ENCODE results near the gene ADAMTSL1.

Gene ADAMTSL1

DNA sequence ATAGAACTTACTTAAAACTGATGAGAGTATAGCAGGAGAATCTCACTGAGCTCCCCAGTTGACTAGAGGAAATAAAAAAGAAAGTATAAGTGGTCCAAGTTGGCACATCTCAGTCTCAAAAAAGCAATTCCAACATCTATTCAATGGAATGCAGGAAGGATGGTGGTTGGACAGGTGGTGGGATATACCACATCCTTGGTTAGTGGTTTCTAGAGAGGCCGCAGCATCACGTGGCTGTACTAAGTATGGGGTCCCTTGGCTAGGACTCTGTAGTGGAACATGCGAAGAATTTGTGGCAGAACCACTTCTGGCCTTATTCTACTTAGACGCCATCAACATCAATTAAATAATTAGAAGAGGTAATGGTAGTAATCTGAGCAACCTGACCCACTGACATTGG is 326.6 kb downstream of the ADAMTSL1 start:
- TF ChIP-seq, protein P1, sequence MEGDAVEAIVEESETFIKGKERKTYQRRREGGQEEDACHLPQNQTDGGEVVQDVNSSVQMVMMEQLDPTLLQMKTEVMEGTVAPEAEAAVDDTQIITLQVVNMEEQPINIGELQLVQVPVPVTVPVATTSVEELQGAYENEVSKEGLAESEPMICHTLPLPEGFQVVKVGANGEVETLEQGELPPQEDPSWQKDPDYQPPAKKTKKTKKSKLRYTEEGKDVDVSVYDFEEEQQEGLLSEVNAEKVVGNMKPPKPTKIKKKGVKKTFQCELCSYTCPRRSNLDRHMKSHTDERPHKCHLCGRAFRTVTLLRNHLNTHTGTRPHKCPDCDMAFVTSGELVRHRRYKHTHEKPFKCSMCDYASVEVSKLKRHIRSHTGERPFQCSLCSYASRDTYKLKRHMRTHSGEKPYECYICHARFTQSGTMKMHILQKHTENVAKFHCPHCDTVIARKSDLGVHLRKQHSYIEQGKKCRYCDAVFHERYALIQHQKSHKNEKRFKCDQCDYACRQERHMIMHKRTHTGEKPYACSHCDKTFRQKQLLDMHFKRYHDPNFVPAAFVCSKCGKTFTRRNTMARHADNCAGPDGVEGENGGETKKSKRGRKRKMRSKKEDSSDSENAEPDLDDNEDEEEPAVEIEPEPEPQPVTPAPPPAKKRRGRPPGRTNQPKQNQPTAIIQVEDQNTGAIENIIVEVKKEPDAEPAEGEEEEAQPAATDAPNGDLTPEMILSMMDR (IDR thresholded peaks at IDR 0.05; ENCODE audit: low read depth, low read length), result no peak

DNA sequence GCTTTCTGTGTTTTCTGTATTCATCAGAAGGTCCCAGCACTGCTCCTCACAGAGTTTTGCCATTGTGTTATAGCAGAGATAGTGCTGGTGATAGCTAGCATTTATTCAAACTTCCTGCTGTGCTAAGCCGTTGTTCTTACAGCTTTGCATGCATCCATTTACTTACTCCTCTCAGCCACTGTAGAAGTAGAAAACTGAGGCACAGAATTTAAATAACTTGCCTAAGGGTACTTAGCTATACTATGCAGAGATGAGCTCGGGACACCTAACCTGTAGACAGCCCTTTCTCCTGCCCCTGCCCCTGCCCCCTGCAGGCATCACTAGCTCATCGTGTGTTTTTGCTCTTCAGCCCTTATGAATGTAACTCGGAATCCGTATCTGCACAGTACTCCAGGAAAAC is 331.4 kb downstream of the ADAMTSL1 start:
- H3K4me3 ChIP-seq (ENCODE audit: low read depth, low read length), result no peak overlapping the region
- no peaks in the 10 kb centered on the region for H3K27me3 ChIP-seq (ENCODE audit: insufficient read depth, low read depth, severe bottlenecking)
- TF ChIP-seq, protein P1 (IDR thresholded peaks at IDR 0.05; ENCODE audit: low read depth, low read length), result no peak
- H3K9me3 ChIP-seq (ENCODE audit: severe bottlenecking), result no peaks in the 10 kb centered on the region
- no peak overlapping the region for H3K27ac ChIP-seq
- no peaks in the 10 kb centered on the region for H3K36me3 ChIP-seq
- no peak for DNase-seq

More for the DNA sequence above, 326.6 kb downstream of the ADAMTSL1 start:
- H3K9me3 ChIP-seq (ENCODE audit: severe bottlenecking), result no peaks in the 10 kb centered on the region
- H3K27me3 ChIP-seq (ENCODE audit: insufficient read depth, low read depth, severe bottlenecking), result no peaks in the 10 kb centered on the region
- H3K27ac ChIP-seq, result no peak overlapping the region
- no peak overlapping the region for H3K4me3 ChIP-seq (ENCODE audit: low read depth, low read length)
- H3K36me3 ChIP-seq, result no peaks in the 10 kb centered on the region
- DNase-seq, result no peak

DNA sequence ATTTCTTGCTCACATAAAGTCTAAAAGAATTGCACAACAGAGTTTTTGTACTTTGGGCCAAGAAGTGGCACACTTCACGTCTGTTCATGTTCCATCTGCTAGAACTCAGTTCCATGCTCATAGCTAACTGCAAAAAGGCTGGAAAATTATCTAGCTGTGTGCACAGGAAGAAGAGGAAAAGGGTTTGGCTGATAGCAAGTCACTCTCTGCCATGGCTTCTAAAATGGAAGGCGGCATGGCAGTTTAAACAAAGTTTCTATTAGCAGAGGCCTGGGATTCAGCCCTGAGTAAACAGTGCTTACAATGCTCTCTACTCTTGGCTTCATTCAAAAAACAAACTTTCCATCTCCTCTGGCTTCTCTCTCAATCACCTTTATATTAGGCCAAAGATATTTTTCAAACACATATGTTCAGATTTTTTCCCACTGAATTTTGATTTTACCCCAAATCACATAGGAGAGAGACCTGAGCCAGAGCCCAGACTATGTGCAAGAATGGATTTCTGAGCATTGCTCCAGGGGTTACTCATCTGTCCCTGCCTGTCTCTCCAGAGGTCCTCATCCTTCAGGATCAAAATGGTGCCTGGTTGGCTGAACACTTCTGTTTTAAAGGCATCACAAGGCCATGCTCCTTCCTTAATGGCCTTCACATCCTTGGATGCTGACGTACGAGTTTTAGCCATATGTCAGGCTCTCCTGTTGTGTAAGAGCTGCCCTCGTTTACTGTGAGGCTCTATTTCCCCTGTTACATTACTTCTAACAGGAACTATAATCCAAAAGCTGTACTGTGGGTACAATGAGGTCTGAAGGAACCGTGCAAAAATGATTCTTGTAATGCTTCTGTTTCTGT is 332.5 kb downstream of the ADAMTSL1 start:
- H3K9me3 ChIP-seq (ENCODE audit: severe bottlenecking), result no peaks in the 10 kb centered on the region
- H3K27ac ChIP-seq, result no peak overlapping the region
- TF ChIP-seq, protein P1 (IDR thresholded peaks at IDR 0.05; ENCODE audit: low read depth, low read length), result no peak
- H3K27me3 ChIP-seq (ENCODE audit: insufficient read depth, low read depth, severe bottlenecking), result no peaks in the 10 kb centered on the region
- no peaks in the 10 kb centered on the region for H3K36me3 ChIP-seq
- no peak for DNase-seq
- no peak overlapping the region for H3K4me3 ChIP-seq (ENCODE audit: low read depth, low read length)

DNA sequence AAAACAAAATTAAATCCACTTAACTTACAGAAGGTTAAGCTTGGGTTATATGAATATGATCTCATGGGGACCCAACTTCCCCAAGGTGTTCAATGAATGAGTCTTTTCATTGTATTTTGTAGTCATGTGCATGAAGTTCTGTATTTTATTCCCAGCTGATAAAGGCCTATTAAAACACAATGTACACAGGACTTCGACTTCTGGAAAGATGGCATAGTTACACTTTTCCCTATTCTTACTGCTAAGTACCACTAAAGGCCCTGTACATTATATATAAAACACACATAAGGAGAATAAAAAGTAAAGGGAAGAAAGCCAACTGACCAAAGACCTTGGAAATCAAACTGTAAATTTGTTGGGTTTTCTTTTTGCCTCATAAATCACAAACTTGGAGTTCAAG is 336.6 kb downstream of the ADAMTSL1 start:
- no peak overlapping the region for H3K4me3 ChIP-seq (ENCODE audit: low read depth, low read length)
- peaks cover 3% of the 10 kb centered on the region for H3K9me3 ChIP-seq (ENCODE audit: severe bottlenecking)
- TF ChIP-seq, protein P1 (IDR thresholded peaks at IDR 0.05; ENCODE audit: low read depth, low read length), result no peak
- no peaks in the 10 kb centered on the region for H3K36me3 ChIP-seq
- no peaks in the 10 kb centered on the region for H3K27me3 ChIP-seq (ENCODE audit: insufficient read depth, low read depth, severe bottlenecking)
- DNase-seq, result no peak
- no peak overlapping the region for H3K27ac ChIP-seq

DNA sequence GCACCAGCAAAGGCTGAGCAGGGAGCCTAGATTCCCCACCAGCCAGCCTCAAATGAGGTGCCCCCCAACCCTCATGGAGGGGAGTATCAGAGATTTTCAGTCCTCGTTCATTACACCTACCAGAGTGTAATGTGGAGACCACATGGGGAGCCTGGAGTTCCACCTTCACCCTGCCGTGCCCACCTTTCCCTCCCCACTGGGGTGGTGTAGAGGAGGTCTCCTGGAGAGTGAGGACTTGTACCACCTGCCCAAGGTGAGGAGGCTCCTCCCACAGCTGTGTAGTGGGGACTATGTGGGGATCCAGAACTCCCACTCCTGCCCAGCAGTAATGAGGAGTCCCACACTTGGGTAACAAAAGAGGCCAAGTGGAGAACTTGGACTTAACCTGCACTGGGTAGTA is 337.2 kb downstream of the ADAMTSL1 start:
- Histone ChIP-seq H3K9me3 (ENCODE audit: severe bottlenecking) (peaks cover 3% of the 10 kb centered on the region), H3K36me3 (no peaks in the 10 kb centered on the region), H3K27me3 (ENCODE audit: insufficient read depth, low read depth, severe bottlenecking) (no peaks in the 10 kb centered on the region), H3K4me3 (ENCODE audit: low read depth, low read length) (no peak overlapping the region), H3K27ac (no peak overlapping the region)
- TF ChIP-seq, protein P1 (IDR thresholded peaks at IDR 0.05; ENCODE audit: low read depth, low read length), result no peak
- DNase-seq, result no peak

DNA sequence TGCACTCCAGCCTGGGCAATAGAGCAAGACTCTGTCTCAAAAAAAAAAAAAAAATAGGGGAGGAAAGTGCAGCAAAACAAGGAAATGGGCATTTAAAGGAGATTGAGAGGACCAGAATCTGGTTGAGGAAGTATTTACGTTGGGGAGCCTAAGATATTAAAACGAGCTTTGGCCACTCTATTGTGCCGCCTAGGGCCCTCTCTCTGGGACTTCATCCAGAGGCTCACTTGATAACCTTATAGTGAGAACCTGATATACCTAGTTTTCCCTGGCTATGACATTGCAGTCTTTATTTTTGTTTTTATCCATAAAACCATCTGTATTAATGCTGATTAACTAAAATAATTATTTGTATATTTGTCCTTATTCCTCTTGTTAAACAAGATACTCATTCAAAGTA is 345.5 kb downstream of the ADAMTSL1 start:
- TF ChIP-seq, protein P1 (IDR thresholded peaks at IDR 0.05; ENCODE audit: low read depth, low read length), result no peak
- Histone ChIP-seq H3K4me3 (ENCODE audit: low read depth, low read length) (no peak overlapping the region), H3K9me3 (ENCODE audit: severe bottlenecking) (no peaks in the 10 kb centered on the region), H3K27me3 (ENCODE audit: insufficient read depth, low read depth, severe bottlenecking) (no peaks in the 10 kb centered on the region), H3K36me3 (no peaks in the 10 kb centered on the region), H3K27ac (no peak overlapping the region)
- no peak for DNase-seq
